ENCODE results near the gene ZNF789. TPM values are rescaled to one million over a fixed set of nuclear protein-coding genes. Genes with fewer than 3 reads are reported as not detected.
A peak's percentile ranks its signal among the peaks of the same experiment; 100 is the strongest.

Gene ZNF789
- total and polyA plus RNA-seq, 2 of the 13 experiments (the other 11 are each of a cell fraction or from before 2014, with no cell fraction given) = 19.8 to 25.1 TPM

DNA sequence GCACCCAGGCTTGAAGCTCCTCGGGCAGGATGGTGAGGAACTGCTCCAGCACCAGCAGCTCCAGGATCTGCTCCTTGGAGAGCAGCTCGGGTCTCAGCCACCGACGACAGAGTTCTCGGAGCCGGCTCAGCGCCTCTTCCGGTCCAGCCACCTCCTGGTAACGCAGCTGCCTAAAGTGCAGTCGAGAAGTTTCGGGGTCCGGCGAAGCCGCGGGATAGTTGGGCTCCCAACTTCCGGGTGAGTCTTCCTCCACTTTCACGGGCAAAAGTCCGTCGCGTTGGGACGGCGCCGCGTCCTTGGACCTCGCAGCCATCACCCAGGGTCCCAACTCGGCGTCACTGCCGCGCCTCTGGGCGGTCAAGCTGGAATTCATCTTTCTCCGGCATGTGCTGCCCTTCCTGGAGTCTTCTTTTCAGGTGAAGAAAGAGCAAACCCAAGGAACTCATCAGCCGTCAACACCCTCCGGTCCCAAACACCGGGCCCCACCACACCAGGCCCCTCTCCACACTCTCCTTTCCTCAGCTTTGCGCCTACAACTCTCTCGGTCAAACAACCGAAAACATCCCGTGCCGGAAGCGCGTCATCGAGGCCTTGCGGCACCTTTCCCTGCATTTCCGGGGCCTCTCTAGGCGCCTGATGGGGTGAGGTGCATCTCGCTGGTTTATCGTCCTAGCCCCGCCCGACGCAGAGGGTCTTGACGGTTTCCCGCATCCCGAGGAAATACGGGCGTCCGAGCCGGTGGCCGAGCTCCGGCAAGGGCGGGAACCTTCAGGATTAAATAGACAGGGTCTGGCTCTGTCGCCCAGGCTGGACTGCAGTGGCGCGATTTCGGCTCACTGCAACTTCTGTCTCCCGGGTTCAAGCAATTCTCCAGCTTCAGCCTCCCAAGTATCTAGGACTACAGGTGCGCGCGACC lies 27.3 kb downstream of the ZNF789 start, which contains the start of gene ZNF394 (continued):
- TF ChIP-seq, protein P1, sequence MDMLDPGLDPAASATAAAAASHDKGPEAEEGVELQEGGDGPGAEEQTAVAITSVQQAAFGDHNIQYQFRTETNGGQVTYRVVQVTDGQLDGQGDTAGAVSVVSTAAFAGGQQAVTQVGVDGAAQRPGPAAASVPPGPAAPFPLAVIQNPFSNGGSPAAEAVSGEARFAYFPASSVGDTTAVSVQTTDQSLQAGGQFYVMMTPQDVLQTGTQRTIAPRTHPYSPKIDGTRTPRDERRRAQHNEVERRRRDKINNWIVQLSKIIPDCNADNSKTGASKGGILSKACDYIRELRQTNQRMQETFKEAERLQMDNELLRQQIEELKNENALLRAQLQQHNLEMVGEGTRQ (IDR thresholded peaks at IDR 0.05; ENCODE audit: low read depth, low read length) = no peak
- TF ChIP-seq, protein P1 (CRISPR knock-in tag; IDR thresholded peaks at IDR 0.05; ENCODE audit: borderline replicate concordance) = peak; percentile 56
- TF ChIP-seq FOXA3 (CRISPR knock-in tag; IDR thresholded peaks at IDR 0.05) (peak; percentile 52), SOX5 (CRISPR knock-in tag; IDR thresholded peaks at IDR 0.05; ENCODE audit: borderline replicate concordance) (peak; percentile 61), ZNF792 (CRISPR knock-in tag; IDR thresholded peaks at IDR 0.05) (0 out of 2 replicates have a peak, but pooled peaks have one; percentile 41), TAF15 (IDR thresholded peaks at IDR 0.05; ENCODE audit: low read depth, low read length, poor library complexity, severe bottlenecking) (no peak), MYC (CRISPR knock-in tag; IDR thresholded peaks at IDR 0.05; ENCODE audit: borderline replicate concordance) (peak; percentile 76; the same call in 1 of the 2 replicates), TEAD3 (CRISPR knock-in tag; optimal IDR thresholded peaks at IDR 0.05; ENCODE audit: borderline replicate concordance) (peak; percentile 75), MAZ (IDR thresholded peaks at IDR 0.05; ENCODE audit: borderline replicate concordance, low read depth, low read length) (no peak), MAZ (CRISPR knock-in tag; IDR thresholded peaks at IDR 0.05; ENCODE audit: low read depth) (peak; percentile 93), ZIK1 (CRISPR knock-in tag; IDR thresholded peaks at IDR 0.05; ENCODE audit: borderline replicate concordance, low read depth) (peak; percentile 35; the same call in 1 of the 2 replicates), ZFP90 (CRISPR knock-in tag; IDR thresholded peaks at IDR 0.05; ENCODE audit: borderline replicate concordance) (peak; percentile 68; the same call in 1 of the 2 replicates), ZNF605 (CRISPR knock-in tag; IDR thresholded peaks at IDR 0.05) (peak; percentile 70; the same call in 1 of the 2 replicates), ELF4 (CRISPR knock-in tag; IDR thresholded peaks at IDR 0.05; ENCODE audit: borderline replicate concordance) (0 out of 2 replicates have a peak, but pooled peaks have one; percentile 50), ZNF879 (CRISPR knock-in tag; IDR thresholded peaks at IDR 0.05) (0 out of 2 replicates have a peak, but pooled peaks have one; percentile 57), JUNB (CRISPR knock-in tag; IDR thresholded peaks at IDR 0.05; ENCODE audit: borderline replicate concordance) (no peak), YEATS2 (CRISPR knock-in tag; IDR thresholded peaks at IDR 0.05; ENCODE audit: borderline replicate concordance) (peak; percentile 96), ARHGAP35 (CRISPR knock-in tag; IDR thresholded peaks at IDR 0.05; ENCODE audit: borderline replicate concordance) (peak; percentile 80; the same call in 1 of the 2 replicates), ISX (CRISPR knock-in tag; conservative IDR thresholded peaks at IDR 0.05) (no peak), SKI (IDR thresholded peaks at IDR 0.05; ENCODE audit: partially characterized antibody) (peak; percentile 1), ZNF205 (CRISPR knock-in tag; IDR thresholded peaks at IDR 0.05) (no peak)
- TF ChIP-seq, protein P2, sequence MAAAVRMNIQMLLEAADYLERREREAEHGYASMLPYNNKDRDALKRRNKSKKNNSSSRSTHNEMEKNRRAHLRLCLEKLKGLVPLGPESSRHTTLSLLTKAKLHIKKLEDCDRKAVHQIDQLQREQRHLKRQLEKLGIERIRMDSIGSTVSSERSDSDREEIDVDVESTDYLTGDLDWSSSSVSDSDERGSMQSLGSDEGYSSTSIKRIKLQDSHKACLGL (CRISPR knock-in tag; IDR thresholded peaks at IDR 0.05) = peak; percentile 61; the same call in 1 of the 2 replicates
- TF ChIP-seq, protein P3, sequence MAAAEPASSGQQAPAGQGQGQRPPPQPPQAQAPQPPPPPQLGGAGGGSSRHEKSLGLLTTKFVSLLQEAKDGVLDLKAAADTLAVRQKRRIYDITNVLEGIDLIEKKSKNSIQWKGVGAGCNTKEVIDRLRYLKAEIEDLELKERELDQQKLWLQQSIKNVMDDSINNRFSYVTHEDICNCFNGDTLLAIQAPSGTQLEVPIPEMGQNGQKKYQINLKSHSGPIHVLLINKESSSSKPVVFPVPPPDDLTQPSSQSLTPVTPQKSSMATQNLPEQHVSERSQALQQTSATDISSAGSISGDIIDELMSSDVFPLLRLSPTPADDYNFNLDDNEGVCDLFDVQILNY (CRISPR knock-in tag; conservative IDR thresholded peaks at IDR 0.05) = no peak
- TF ChIP-seq, protein P4, sequence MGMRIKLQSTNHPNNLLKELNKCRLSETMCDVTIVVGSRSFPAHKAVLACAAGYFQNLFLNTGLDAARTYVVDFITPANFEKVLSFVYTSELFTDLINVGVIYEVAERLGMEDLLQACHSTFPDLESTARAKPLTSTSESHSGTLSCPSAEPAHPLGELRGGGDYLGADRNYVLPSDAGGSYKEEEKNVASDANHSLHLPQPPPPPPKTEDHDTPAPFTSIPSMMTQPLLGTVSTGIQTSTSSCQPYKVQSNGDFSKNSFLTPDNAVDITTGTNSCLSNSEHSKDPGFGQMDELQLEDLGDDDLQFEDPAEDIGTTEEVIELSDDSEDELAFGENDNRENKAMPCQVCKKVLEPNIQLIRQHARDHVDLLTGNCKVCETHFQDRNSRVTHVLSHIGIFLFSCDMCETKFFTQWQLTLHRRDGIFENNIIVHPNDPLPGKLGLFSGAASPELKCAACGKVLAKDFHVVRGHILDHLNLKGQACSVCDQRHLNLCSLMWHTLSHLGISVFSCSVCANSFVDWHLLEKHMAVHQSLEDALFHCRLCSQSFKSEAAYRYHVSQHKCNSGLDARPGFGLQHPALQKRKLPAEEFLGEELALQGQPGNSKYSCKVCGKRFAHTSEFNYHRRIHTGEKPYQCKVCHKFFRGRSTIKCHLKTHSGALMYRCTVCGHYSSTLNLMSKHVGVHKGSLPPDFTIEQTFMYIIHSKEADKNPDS (CRISPR knock-in tag; IDR thresholded peaks at IDR 0.05) = no peak

All from HepG2 (cell line).